ENCODE results near the gene IL17REL.

- TF ChIP-seq SMC3 (IDR thresholded peaks at IDR 0.05; ENCODE audit: borderline replicate concordance, low read length), result no peak
- no peak for TF ChIP-seq POLR2A (IDR thresholded peaks at IDR 0.05; ENCODE audit: low read depth, low read length)
- no peak for TF ChIP-seq REST (IDR thresholded peaks at IDR 0.05; ENCODE audit: low read depth, low read length)
- TF ChIP-seq FOXM1 (IDR thresholded peaks at IDR 0.05; ENCODE audit: low read depth, low read length), result no peak
- no peak for TF ChIP-seq ATF3 (IDR thresholded peaks at IDR 0.05; ENCODE audit: borderline replicate concordance, extremely low read depth, low read depth, low read length)
- TF ChIP-seq HDAC2 (IDR thresholded peaks at IDR 0.05), result no peak
- no peak for TF ChIP-seq NFYB (IDR thresholded peaks at IDR 0.05; ENCODE audit: insufficient read depth, low read depth, low read length)
- TF ChIP-seq, protein P1, sequence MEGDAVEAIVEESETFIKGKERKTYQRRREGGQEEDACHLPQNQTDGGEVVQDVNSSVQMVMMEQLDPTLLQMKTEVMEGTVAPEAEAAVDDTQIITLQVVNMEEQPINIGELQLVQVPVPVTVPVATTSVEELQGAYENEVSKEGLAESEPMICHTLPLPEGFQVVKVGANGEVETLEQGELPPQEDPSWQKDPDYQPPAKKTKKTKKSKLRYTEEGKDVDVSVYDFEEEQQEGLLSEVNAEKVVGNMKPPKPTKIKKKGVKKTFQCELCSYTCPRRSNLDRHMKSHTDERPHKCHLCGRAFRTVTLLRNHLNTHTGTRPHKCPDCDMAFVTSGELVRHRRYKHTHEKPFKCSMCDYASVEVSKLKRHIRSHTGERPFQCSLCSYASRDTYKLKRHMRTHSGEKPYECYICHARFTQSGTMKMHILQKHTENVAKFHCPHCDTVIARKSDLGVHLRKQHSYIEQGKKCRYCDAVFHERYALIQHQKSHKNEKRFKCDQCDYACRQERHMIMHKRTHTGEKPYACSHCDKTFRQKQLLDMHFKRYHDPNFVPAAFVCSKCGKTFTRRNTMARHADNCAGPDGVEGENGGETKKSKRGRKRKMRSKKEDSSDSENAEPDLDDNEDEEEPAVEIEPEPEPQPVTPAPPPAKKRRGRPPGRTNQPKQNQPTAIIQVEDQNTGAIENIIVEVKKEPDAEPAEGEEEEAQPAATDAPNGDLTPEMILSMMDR (IDR thresholded peaks at IDR 0.05 in 2 of 3, conservative IDR thresholded peaks at IDR 0.05 in 1 of 3; ENCODE audit: control insufficient read depth in 2 of 3, extremely low read depth in 1 of 3, insufficient read depth in 1 of 3, low read depth in 3 of 3, low read length in 3 of 3), result no peak
- TF ChIP-seq ZBTB4 (CRISPR knock-in tag; IDR thresholded peaks at IDR 0.05), result no peak
Measured at GRCh38 chr22:50016308-50016987, 3.9 kb upstream of the IL17REL start.
